Natural killer cell (primary cell): ENCODE data around the gene PRXL2A. TPM values are rescaled to one million over a fixed set of nuclear protein-coding genes. Genes with fewer than 3 reads are reported as not detected.

Experiments used
- ATAC-seq, 3 donors: fragments of 150-1000 bp in 2 of 3; fragments of 200-7000 bp in 1 of 3; cut with Tn5 transposase; 1 replicate in 1 of 3; 2 replicates in 2 of 3; pipeline ENCODE4 v1.10.0; 2021; ENCODE audit warnings: mild to moderate bottlenecking in 2 of 3, moderate library complexity in 2 of 3
- DNase-seq, 2 donors: peaks; one replicate each; pipeline versions ENCODE4 v3.0.0 to v3.0.0-alpha.2; 2013 to 2021; ENCODE audit warnings: mixed read lengths in 1 of 2
- H3K27ac ChIP-seq: one replicate; pipeline ENCODE4 v1.5.1; 2013; ENCODE audit warnings: mild to moderate bottlenecking, low read length
- H3K27me3 ChIP-seq: one replicate; pipeline ENCODE4 v1.6.1; 2013; ENCODE audit warnings: low read length; ENCODE audit not compliant: control insufficient read depth, insufficient read depth
- H3K36me3 ChIP-seq: one replicate; pipeline ENCODE4 v1.6.1; 2013; ENCODE audit warnings: low read length; ENCODE audit not compliant: control insufficient read depth, insufficient read depth
- H3K4me1 ChIP-seq: one replicate; pipeline ENCODE4 v1.6.1; 2013; ENCODE audit warnings: low read length; ENCODE audit not compliant: control insufficient read depth, insufficient read depth
- H3K4me3 ChIP-seq: one replicate; pipeline ENCODE4 v1.5.1; 2013; ENCODE audit warnings: low read length
- H3K9me3 ChIP-seq: one replicate; pipeline ENCODE4 v1.6.1; 2013; ENCODE audit warnings: low read length; ENCODE audit not compliant: control insufficient read depth, insufficient read depth
- H3K27ac Mint-ChIP-seq, 2 donors: one replicate each; pipeline ENCODE4 v1.8.0; 2022; ENCODE audit warnings: mild to moderate bottlenecking in 2 of 2, mixed read lengths in 2 of 2, moderate library complexity in 1 of 2
- H3K27me3 Mint-ChIP-seq, 2 donors: one replicate each; pipeline ENCODE4 v1.8.0; 2022; ENCODE audit warnings: low read depth in 2 of 2, mixed read lengths in 2 of 2
- H3K36me3 Mint-ChIP-seq: one replicate; pipeline ENCODE4 v1.8.0; 2022; ENCODE audit warnings: mixed read lengths
- H3K4me1 Mint-ChIP-seq, 2 donors: one replicate each; pipeline ENCODE4 v1.8.0; 2022; ENCODE audit warnings: mixed read lengths in 2 of 2
- H3K4me3 Mint-ChIP-seq: one replicate; pipeline ENCODE4 v1.8.0; 2022; ENCODE audit warnings: mild to moderate bottlenecking, moderate library complexity, mixed read lengths
- H3K9me3 Mint-ChIP-seq, 2 donors: one replicate each; pipeline ENCODE4 v1.8.0; 2022; ENCODE audit warnings: mixed read lengths in 2 of 2
- WGBS: methylation state at CpG from one replicate; pipeline ENCODE4 v1.1.7; 2013; ENCODE audit warnings: missing lambda C conversion rate; ENCODE audit not compliant: insufficient coverage; 5-methylcytosine and 5-hydroxymethylcytosine counted together
- intact Hi-C: fragments of 100-400 bp; cut with micrococcal nuclease; formaldehyde crosslinking; loops from one replicate; pipeline ENCODE4 v1.14.2; 2022
- total RNA-seq, 4 donors: library from RNA; stranded (reverse); fragments of 120-200 nt in 1 of 4; gene quantifications; one replicate each; pipeline versions ENCODE4 v1.2.3 to v1.2.4, GENCODE V29; 2013 to 2022
- TF ChIP-seq, protein P1 (sequence below): fragments of 200-600 bp; IDR thresholded peaks from one replicate; pipeline ENCODE4 v1.8.0; 2022; ENCODE audit warnings: antibody characterized with exemption

The PRXL2A gene
- total RNA-seq, 3 donors from 2014 or later (not counting 1 experiment from before 2014, with no cell fraction given) = 1.3 to 1.8 (median 1.4) TPM

DNA sequence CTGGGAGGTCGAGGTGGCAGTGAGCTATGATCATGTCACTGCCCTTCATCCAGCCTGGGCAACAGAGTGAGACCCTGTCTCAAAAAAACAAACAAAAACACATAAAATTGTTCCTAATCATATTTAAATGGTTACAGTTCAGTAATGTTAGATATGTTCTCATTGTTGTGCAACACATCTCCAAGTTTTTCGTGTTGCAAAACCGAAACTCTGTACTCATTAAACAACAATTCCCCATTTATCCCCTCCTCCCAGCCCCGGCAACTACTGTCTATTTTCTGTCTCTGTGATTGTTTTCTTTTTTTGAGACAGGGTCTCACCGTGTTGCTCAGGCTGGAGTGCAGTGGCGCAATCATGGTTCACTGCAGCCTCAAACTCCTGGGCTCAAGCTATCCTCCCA is 16.1 kb upstream of the PRXL2A start:
- H3K27me3 ChIP-seq = no peaks in the 10 kb centered on the region
- no peak overlapping the region for H3K4me3 ChIP-seq
- TF ChIP-seq, protein P1, sequence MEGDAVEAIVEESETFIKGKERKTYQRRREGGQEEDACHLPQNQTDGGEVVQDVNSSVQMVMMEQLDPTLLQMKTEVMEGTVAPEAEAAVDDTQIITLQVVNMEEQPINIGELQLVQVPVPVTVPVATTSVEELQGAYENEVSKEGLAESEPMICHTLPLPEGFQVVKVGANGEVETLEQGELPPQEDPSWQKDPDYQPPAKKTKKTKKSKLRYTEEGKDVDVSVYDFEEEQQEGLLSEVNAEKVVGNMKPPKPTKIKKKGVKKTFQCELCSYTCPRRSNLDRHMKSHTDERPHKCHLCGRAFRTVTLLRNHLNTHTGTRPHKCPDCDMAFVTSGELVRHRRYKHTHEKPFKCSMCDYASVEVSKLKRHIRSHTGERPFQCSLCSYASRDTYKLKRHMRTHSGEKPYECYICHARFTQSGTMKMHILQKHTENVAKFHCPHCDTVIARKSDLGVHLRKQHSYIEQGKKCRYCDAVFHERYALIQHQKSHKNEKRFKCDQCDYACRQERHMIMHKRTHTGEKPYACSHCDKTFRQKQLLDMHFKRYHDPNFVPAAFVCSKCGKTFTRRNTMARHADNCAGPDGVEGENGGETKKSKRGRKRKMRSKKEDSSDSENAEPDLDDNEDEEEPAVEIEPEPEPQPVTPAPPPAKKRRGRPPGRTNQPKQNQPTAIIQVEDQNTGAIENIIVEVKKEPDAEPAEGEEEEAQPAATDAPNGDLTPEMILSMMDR = no peak
- H3K9me3 Mint-ChIP-seq = no peaks in the 10 kb centered on the region
- no peaks in the 10 kb centered on the region for H3K4me1 Mint-ChIP-seq
- H3K9me3 ChIP-seq = no peaks in the 10 kb centered on the region
- peaks cover 0 to 14% of the 10 kb centered on the region in 2 donors for H3K27me3 Mint-ChIP-seq
- H3K36me3 Mint-ChIP-seq = no peaks in the 10 kb centered on the region
- H3K36me3 ChIP-seq = no peaks in the 10 kb centered on the region
- no peak for ATAC-seq
- H3K4me3 Mint-ChIP-seq = no peak overlapping the region
- H3K4me1 ChIP-seq = peaks cover 2% of the 10 kb centered on the region
- no peak overlapping the region for H3K27ac ChIP-seq
- no peak overlapping the region for H3K27ac Mint-ChIP-seq
- intact Hi-C loops = no loop called here
- DNase-seq = no peak
- 89% methylated on average over 6 of the region's 6 CpGs for WGBS

DNA sequence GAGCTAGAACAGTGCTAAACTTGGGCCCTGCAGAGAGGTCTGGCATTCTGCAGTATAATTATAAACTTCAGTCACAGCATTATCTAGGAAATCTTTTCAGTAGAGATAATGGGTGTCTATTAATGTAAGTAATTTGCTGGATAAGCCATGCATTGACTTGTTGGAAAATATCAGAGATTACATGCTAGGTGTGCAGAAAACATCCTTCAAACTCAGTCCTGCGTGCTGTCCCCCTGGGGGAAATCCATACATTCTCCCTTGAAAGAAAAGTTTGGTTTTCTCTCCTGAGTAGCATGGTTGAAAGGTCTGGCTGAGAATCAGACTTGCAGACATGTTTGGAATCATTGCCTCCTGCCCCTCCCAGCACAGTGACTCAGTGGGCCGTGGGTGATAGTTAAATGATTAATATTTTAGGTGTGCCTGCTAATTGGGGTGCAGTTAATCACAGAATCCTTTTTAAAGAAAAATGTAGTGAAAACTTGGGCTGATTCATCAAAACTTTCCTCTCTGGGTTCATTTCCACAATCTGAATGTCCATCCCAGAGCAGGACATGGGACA is 13.9 kb upstream of the PRXL2A start:
- no peaks in the 10 kb centered on the region for H3K4me1 Mint-ChIP-seq
- no peak for DNase-seq
- TF ChIP-seq, protein P1 = no peak

DNA sequence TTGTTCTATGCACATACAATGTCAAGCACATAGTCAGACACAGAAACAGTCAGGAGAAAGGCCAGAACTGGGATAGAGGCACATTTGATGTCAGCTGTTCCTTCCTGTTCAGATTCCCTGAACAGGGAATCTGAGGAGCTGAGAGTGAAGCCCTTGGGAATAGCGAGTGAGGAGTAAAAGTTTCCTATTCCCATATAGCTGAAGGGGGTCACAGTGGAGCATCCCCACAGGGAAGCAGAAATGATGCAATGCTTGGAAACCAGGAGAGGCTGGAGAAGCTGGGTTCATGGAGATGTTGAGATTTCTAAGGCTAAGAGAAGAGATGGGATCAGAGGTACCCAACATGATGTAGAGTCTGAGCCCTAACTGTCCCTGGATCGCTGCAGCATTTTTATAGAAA is 11.3 kb upstream of the PRXL2A start:
- Mint-ChIP-seq H3K4me3 (no peak overlapping the region), H3K9me3 (no peaks in the 10 kb centered on the region), H3K27me3 (peaks cover 0 to 10% of the 10 kb centered on the region in 2 donors), H3K36me3 (no peaks in the 10 kb centered on the region), H3K27ac (no peak overlapping the region), H3K4me1 (no peaks in the 10 kb centered on the region)
- WGBS = 96% methylated on average over 2 of the region's 2 CpGs
- DNase-seq (no peak), ATAC-seq (no peak)
- TF ChIP-seq, protein P1 = no peak
- no peaks in the 10 kb centered on the region for H3K9me3 ChIP-seq
- H3K27ac ChIP-seq = no peak overlapping the region
- intact Hi-C loops = no loop called here
- H3K4me1 ChIP-seq = no peaks in the 10 kb centered on the region
- H3K36me3 ChIP-seq = no peaks in the 10 kb centered on the region
- H3K27me3 ChIP-seq = no peaks in the 10 kb centered on the region
- no peak overlapping the region for H3K4me3 ChIP-seq

More for the DNA sequence above, 13.9 kb upstream of the PRXL2A start:
- ATAC-seq = no peak
- H3K4me3 ChIP-seq = no peak overlapping the region
- H3K36me3 ChIP-seq = no peaks in the 10 kb centered on the region
- H3K27me3 ChIP-seq = no peaks in the 10 kb centered on the region
- Mint-ChIP-seq H3K36me3 (no peaks in the 10 kb centered on the region), H3K27ac (no peak overlapping the region), H3K4me3 (no peak overlapping the region), H3K9me3 (no peaks in the 10 kb centered on the region), H3K27me3 (peaks cover 0 to 14% of the 10 kb centered on the region in 2 donors)
- intact Hi-C loops = no loop called here
- WGBS = 93% methylated on average over 2 of the region's 2 CpGs
- H3K4me1 ChIP-seq = no peaks in the 10 kb centered on the region
- H3K27ac ChIP-seq = no peak overlapping the region
- no peaks in the 10 kb centered on the region for H3K9me3 ChIP-seq
